HG02588 (cell line): ENCODE results near the gene TENT4A.
"Not testable (repeated sequence)": the region's sequence is repeated elsewhere in the genome, so short reads cannot be mapped to it uniquely, and the experiment has no call there.

Experiments
- ATAC-seq: cut with Tn5 transposase; IDR thresholded peaks from one replicate; pipeline ENCODE4 v1.9.1; 2021; ENCODE audit warnings: mild to moderate bottlenecking, moderate library complexity; ENCODE audit not compliant: unreplicated experiment

TENT4A gene

DNA sequence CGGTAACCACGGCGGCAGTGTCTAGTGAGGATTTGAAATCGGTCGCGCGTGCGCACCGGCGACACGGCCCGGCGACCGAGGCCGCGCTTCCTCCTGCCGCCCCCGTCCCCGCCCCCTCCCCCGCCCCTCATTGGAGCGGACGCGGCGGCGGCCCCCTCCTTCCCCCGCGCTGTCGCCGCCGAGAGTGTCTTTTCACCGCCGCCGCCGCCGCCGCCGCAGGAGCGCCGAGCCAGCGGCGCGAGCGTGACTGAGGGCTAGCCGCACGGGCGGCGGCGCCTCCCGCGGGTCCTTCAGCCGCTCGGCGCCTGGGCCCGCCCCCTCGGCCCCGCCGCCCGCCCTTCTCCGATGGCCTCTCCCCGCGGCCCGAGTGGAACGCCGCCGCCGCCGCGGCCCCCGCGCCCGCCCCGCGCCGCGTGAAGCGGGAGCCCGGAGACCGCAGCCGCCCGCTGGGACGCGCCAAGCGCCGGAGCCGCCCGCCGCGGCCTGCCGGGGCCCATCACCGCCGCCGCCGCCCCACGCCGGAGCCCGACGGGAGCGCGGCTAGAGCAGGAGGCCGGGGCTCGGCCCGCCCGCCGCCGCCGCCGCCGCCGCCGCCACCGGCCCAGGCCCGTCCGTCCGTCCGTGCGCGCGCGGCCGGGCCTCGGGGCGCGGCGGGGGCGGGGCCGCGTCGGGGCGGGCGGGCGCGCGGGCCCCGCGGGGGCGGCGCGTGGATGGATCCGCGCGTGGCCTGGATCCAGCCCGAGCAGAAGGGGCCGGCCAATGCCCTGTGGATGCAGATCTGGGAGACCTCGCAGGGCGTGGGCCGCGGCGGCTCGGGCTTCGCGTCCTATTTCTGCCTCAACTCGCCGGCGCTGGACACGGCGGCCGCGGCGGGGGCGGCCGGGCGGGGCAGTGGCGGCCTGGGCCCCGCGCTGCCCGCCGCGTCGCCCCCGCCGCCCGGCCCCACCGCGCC, at the start of gene TENT4A:
Gene TENT4A, plus strand, starts transcription at position 159 of the 952 bp plus-strand sequence. Its CDS starts 552 bp downstream, at position 711.
- ATAC-seq = peak; percentile 25

GRCh38 chr5:6666762-6667161, 46.5 kb upstream of the TENT4A start:
- no peak for ATAC-seq

GRCh38 chr5:6667648-6668047, 45.6 kb upstream of the TENT4A start:
- ATAC-seq = no peak

DNA sequence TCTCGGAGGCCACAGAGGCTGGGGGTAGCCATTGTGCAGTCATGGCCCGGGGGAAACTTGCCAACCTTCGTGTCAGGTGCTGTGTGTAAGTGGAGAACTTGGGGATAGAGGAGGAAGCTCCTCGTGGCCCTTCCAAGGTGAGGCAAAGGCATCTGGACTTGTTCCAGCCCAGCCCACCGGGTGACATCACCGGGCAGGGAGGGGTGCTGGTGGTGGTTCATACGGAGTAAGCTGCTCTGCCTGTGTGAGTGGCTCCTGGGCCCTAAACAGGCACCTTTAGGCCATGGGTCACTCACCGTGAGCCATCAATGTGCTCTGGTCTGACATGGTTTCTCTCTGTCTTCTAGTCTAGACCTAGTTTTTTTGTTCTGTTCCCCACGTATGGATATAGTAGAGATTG, 44.5 kb upstream of the TENT4A start:
- not testable (repeated sequence) for ATAC-seq

GRCh38 chr5:6673031-6673430, 40.2 kb upstream of the TENT4A start:
- ATAC-seq = no peak

- no peak for ATAC-seq
These were observed 39.3 kb upstream of the TENT4A start for GRCh38 chr5:6673963-6674362.

GRCh38 chr5:6674421-6674820, 38.8 kb upstream of the TENT4A start:
- ATAC-seq = no peak

GRCh38 chr5:6674886-6675285, 38.3 kb upstream of the TENT4A start:
- ATAC-seq = no peak

- no peak for ATAC-seq
These were observed 37.3 kb upstream of the TENT4A start for GRCh38 chr5:6675784-6676491.

- no peak for ATAC-seq
These were observed 36.5 kb upstream of the TENT4A start for GRCh38 chr5:6676702-6677101.

- ATAC-seq = no peak
These were observed 34.8 kb upstream of the TENT4A start for GRCh38 chr5:6678385-6678784.

- no peak for ATAC-seq
These were observed 32.3 kb upstream of the TENT4A start for GRCh38 chr5:6680922-6681321.

DNA sequence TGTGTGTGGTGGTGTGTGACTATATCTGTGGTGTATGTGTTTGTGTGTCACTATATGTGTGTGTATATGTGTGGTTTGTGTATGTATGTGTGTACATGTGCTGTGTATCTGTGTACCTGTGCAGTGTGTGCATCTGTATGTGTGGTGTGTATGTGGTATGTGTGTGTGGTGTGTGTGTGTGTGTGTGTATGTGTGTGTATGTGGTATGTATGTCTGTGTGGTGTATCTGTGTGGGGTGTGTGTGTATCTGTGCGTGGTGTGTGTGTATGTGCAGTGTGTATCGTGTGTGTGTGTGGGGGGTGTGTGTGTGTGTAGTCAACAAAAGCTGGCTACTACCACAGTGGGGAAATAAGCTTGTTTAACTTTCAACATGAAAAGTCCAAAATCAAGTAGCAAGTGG, 31.6 kb upstream of the TENT4A start:
- no peak for ATAC-seq

DNA sequence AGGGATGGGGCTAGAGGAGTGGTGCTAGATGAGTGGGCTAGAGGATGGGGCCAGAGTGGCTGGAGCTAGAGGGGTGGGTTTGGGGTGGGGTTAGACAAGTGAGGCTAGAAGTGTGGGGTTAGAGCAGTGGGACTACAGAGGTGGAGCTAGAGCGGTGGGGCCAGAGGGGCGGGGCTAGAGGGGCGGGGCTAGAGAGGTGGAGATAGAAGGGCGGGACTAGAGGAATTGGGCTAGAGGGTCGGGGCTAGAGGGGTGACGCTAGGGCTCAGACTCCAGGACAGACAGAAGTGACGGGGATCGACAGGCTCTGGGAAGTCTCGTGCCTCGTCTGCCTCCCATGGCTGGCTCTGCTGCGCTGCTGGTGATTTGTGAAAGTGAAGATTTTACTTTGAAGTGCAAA, 31.0 kb upstream of the TENT4A start:
- no peak for ATAC-seq

- no peak for ATAC-seq
These were observed 30.0 kb upstream of the TENT4A start for GRCh38 chr5:6683241-6683640.

DNA sequence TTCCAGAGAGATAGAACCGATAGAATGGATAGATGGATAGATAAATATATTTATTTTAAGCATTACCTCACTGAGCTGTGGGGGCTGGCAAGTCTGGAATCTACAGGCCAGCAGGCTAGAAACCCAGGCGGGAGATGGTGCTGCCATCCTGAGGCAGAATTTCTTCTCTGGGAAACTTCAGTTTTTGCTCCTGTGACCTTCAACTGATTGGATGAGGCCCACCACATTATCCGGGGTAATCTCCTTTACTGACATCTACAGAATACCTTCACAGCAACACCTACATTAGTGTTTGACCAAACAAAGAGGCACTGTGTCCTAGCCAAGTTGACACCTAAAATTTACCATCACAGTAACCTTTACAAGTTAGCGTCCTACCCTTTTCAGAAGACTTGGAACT, 29.2 kb upstream of the TENT4A start:
- no peak for ATAC-seq

- no peak for ATAC-seq
These were observed 26.7 kb upstream of the TENT4A start for GRCh38 chr5:6686501-6686900.

- ATAC-seq = no peak
These were observed 26.3 kb upstream of the TENT4A start for GRCh38 chr5:6686915-6687409.

DNA sequence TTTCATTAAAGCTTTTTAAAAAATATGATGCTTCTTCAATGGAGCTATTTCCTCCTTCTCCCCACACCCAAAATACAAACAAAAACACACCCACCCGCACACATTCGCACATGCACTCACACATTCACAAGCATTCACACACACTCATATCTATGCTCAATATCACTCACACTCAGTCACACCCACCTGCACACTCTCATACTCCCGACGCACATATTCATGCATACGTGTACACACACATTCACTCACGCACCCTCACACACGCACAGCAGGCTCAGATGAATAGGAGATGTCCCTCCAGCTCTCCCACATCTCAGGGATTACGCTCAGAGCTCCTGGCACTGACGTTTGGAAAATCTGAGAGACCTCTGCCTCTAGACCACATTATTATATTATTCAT, 25.7 kb upstream of the TENT4A start:
- no peak for ATAC-seq

GRCh38 chr5:6692906-6693305, 20.3 kb upstream of the TENT4A start:
- ATAC-seq = no peak

- no peak for ATAC-seq
These were observed 14.5 kb upstream of the TENT4A start for GRCh38 chr5:6698696-6699095.

GRCh38 chr5:6699357-6699756, 13.9 kb upstream of the TENT4A start:
- ATAC-seq = no peak
